HCT116 (cell line): Measurements from ENCODE around the gene HSD17B10. TPM values are rescaled to one million over a fixed set of nuclear protein-coding genes. Genes with fewer than 3 reads are reported as not detected.

Experiments
- ATAC-seq: fragments of 200-7000 bp; cut with Tn5 transposase; 2 replicates; pipeline ENCODE4 v1.9.1; 2020; ENCODE audit warnings: mild to moderate bottlenecking, moderate library complexity
- BruUV-seq: library from RNA; stranded (reverse); fragments of 400-500 nt; replicated peaks from 2 replicates; lab custom pipeline; 2021; lab: Mats Ljungman, UMichigan
- CTCF ChIA-PET: fragments of 300-600 bp; sonication (Branson Sonifier 250); formaldehyde crosslinking; loops from one replicate; lab custom pipeline; 2021; ENCODE audit warnings: antibody characterized with exemption; lab: Charles Lee
- POLR2A ChIA-PET: fragments of 300-600, 350-600 bp; sonication (Branson Sonifier 250); formaldehyde crosslinking; loops from one replicate; lab custom pipeline; 2021; ENCODE audit warnings: antibody characterized with exemption; lab: Charles Lee
- RAD21 ChIA-PET, 2 experiments: fragments of 300-600 bp; sonication (Branson Sonifier 250); formaldehyde crosslinking; loops; one replicate each; lab custom pipeline; 2023; ENCODE audit warnings: low total read pairs in 2 of 2; ENCODE audit not compliant: uncharacterized antibody in 2 of 2, unreplicated experiment in 2 of 2, low non-redundant PET in 1 of 2; lab: Charles Lee
- DNase-seq: peaks from one replicate; pipeline ENCODE4 v3.0.0-alpha.2; 2010; ENCODE audit warnings: low read depth, low spot score
- H2AFZ ChIP-seq: fragments of 200-600 bp; shearing (Covaris generic), sonication (generic); 2 replicates; pipeline ENCODE4 v1.6.1; 2017; ENCODE audit warnings: low read depth, mixed run types, mixed read lengths, antibody characterized with exemption, low read length; ENCODE audit not compliant: poor library complexity, severe bottlenecking
- H3K27ac ChIP-seq: 2 replicates; pipeline ENCODE4 v1.5.1; 2012; ENCODE audit warnings: low read depth, low read length
- H3K27me3 ChIP-seq: fragments of 200-600 bp; sonication (generic); 2 replicates; pipeline ENCODE4 v1.6.1; 2016; ENCODE audit warnings: mixed run types, low read length, mixed read lengths; ENCODE audit not compliant: insufficient read depth
- H3K36me3 ChIP-seq, 2 experiments: fragments of 200-500 bp in 1 of 2; fragments of 200-600 bp in 1 of 2; sonication (Bioruptor generic) in 1 of 2; sonication (generic) in 1 of 2; 2 replicates each; pipeline versions ENCODE4 v1.5.1 to v1.6.1; 2014 to 2016; ENCODE audit warnings: low read length in 2 of 2, inconsistent platforms in 1 of 2, mixed read lengths in 1 of 2, mixed run types in 1 of 2; ENCODE audit not compliant: insufficient read depth in 2 of 2, control insufficient read depth in 1 of 2
- H3K4me1 ChIP-seq, 2 experiments: fragments of 200-600 bp in 1 of 2; sonication (generic) in 1 of 2; 2 replicates each; pipeline versions ENCODE4 v1.5.1 to v1.6.1; 2012 to 2017; ENCODE audit warnings: low read length in 2 of 2, inconsistent platforms in 1 of 2, mild to moderate bottlenecking in 1 of 2, mixed read lengths in 1 of 2, mixed run types in 1 of 2, moderate library complexity in 1 of 2; ENCODE audit not compliant: insufficient read depth in 2 of 2, control insufficient read depth in 1 of 2
- H3K4me2 ChIP-seq: fragments of 200-600 bp; sonication (generic); 2 replicates; pipeline ENCODE4 v1.6.1; 2017; ENCODE audit warnings: mixed run types, low read length, mixed read lengths
- H3K4me3 ChIP-seq, 2 experiments: fragments of 200-600 bp in 1 of 2; sonication (generic) in 1 of 2; replicated peaks in 1 of 2; 2 replicates each; pipeline ENCODE4 v1.5.1; 2011 to 2016; ENCODE audit warnings: low read length in 2 of 2, control low read depth in 1 of 2, low read depth in 1 of 2, mild to moderate bottlenecking in 1 of 2, mixed read lengths in 1 of 2, mixed run types in 1 of 2
- H3K79me2 ChIP-seq: fragments of 200-600 bp; sonication (generic); 2 replicates; pipeline ENCODE4 v1.6.1; 2017; ENCODE audit warnings: mild to moderate bottlenecking, mixed run types, low read length, moderate library complexity, mixed read lengths; ENCODE audit not compliant: insufficient read depth
- H3K9ac ChIP-seq: fragments of 200-600 bp; sonication (generic); 2 replicates; pipeline ENCODE4 v1.6.1; 2016; ENCODE audit warnings: low read length, mixed read lengths
- H3K9me2 ChIP-seq: fragments of 200-600 bp; sonication (generic), shearing (Covaris generic); 2 replicates; pipeline ENCODE4 v1.6.1; 2017; ENCODE audit warnings: mixed run types, mild to moderate bottlenecking, moderate library complexity; ENCODE audit not compliant: insufficient read depth
- H3K9me3 ChIP-seq, 2 experiments: fragments of 200-500 bp in 1 of 2; fragments of 200-600 bp in 1 of 2; sonication (Bioruptor generic) in 1 of 2; sonication (generic) in 1 of 2; 2 replicates each; pipeline ENCODE4 v1.6.1; 2014 to 2017; ENCODE audit warnings: low read length in 2 of 2, mixed read lengths in 2 of 2, inconsistent platforms in 1 of 2, low read depth in 1 of 2, mild to moderate bottlenecking in 1 of 2, mixed run types in 1 of 2, moderate library complexity in 1 of 2; ENCODE audit not compliant: control insufficient read depth in 1 of 2, insufficient read depth in 1 of 2
- H4K20me1 ChIP-seq: fragments of 200-600 bp; sonication (generic), shearing (Covaris generic); 2 replicates; pipeline ENCODE4 v1.6.1; 2017; ENCODE audit warnings: mixed run types, mild to moderate bottlenecking, moderate library complexity; ENCODE audit not compliant: insufficient read depth
- ATF3 ChIP-seq: IDR thresholded peaks from 2 replicates; pipeline ENCODE4 v1.6.1; 2012
- CBX3 ChIP-seq: IDR thresholded peaks from 2 replicates; pipeline ENCODE4 v1.6.1; 2012; ENCODE audit warnings: low read depth
- JUND ChIP-seq: IDR thresholded peaks from 2 replicates; pipeline ENCODE4 v1.6.1; 2012
- MAX ChIP-seq: IDR thresholded peaks from 2 replicates; pipeline ENCODE4 v1.6.1; 2012
- POLR2AphosphoS5 ChIP-seq: IDR thresholded peaks from 2 replicates; pipeline ENCODE4 v1.6.1; 2011; ENCODE audit warnings: mild to moderate bottlenecking, low read depth, low read length, moderate library complexity
- REST ChIP-seq: IDR thresholded peaks from 2 replicates; pipeline ENCODE4 v1.6.1; 2012; ENCODE audit warnings: low read depth
- SIN3A ChIP-seq: IDR thresholded peaks from 2 replicates; pipeline ENCODE4 v1.6.1; 2012; ENCODE audit warnings: low read depth
- SP1 ChIP-seq: IDR thresholded peaks from 2 replicates; pipeline ENCODE4 v1.6.1; 2012; ENCODE audit warnings: low read depth
- TCF7L2 ChIP-seq: IDR thresholded peaks from 2 replicates; pipeline ENCODE4 v1.7.0; 2011; ENCODE audit warnings: borderline replicate concordance, inconsistent platforms; ENCODE audit not compliant: insufficient read depth, insufficient read length; ENCODE audit errors: extremely low read depth
- ZBTB33 ChIP-seq: IDR thresholded peaks from 2 replicates; pipeline ENCODE4 v1.6.1; 2011; ENCODE audit warnings: mild to moderate bottlenecking, low read length, moderate library complexity; ENCODE audit not compliant: insufficient replicate concordance; ENCODE audit errors: extremely low read depth
- ZNF274 ChIP-seq: fragments of 200-500 bp; sonication (Bioruptor generic); IDR thresholded peaks from 2 replicates; pipeline ENCODE4 v1.6.1; 2014; ENCODE audit warnings: mild to moderate bottlenecking, low read depth, low read length, inconsistent platforms
- intact Hi-C: fragments of 100-400 bp; cut with micrococcal nuclease; formaldehyde crosslinking; loops from 2 replicates; pipeline ENCODE4 v1.10.0; 2022
- total RNA-seq: library from RNA; stranded (reverse); gene quantifications from one replicate; pipeline ENCODE4 v1.2.1, GENCODE V29; 2021; ENCODE audit not compliant: unreplicated experiment

Gene HSD17B10
- total RNA-seq, 1 experiment from 2014 or later = 94.4 TPM

- Histone ChIP-seq H3K36me3 (no peaks in the 10 kb centered on the region), H3K4me1 (no peaks in the 10 kb centered on the region), H3K4me3 (no peak overlapping the region), H3K27me3 (no peaks in the 10 kb centered on the region), H2AFZ (no peak overlapping the region), H3K79me2 (no peaks in the 10 kb centered on the region), H3K27ac (no peak overlapping the region), H4K20me1 (no peaks in the 10 kb centered on the region), H3K9ac (no peak overlapping the region), H3K4me2 (no peak overlapping the region), H3K9me2 (no peaks in the 10 kb centered on the region), H3K9me3 (no peaks in the 10 kb centered on the region)
- ATAC-seq (no peak), DNase-seq (no peak)
- no peak for TF ChIP-seq SIN3A
- no peak for TF ChIP-seq CBX3
- TF ChIP-seq REST = no peak
- no peak for TF ChIP-seq TCF7L2
- no peak for TF ChIP-seq ZBTB33
- TF ChIP-seq JUND = no peak
- TF ChIP-seq MAX = no peak
- TF ChIP-seq POLR2AphosphoS5 = no peak
- no peak for TF ChIP-seq ATF3
- no peak for TF ChIP-seq SP1
- TF ChIP-seq ZNF274 = no peak
- CTCF ChIA-PET = no interaction called here
- POLR2A ChIA-PET = no interaction called here
- BruUV-seq = no TSS peak
- intact Hi-C loops = no loop called here
- RAD21 ChIA-PET = no interaction called here
These were observed 18.6 kb upstream of the HSD17B10 start for GRCh38 chrX:53452812-53453211.
